KMS-11 (cell line): ENCODE measurements around the gene ARL15.

Experiments
- H2AFZ ChIP-seq: fragments of 200-600 bp; sonication (generic); 2 replicates; pipeline ENCODE4 v1.6.1; 2016; ENCODE audit warnings: antibody characterized with exemption, mixed run types, low read depth
- H3K27ac ChIP-seq: fragments of 200-600 bp; sonication (generic); 2 replicates; pipeline ENCODE4 v1.6.1; 2016; ENCODE audit warnings: mild to moderate bottlenecking, mixed run types
- H3K27me3 ChIP-seq: fragments of 200-600 bp; sonication (generic); 2 replicates; pipeline ENCODE4 v1.6.1; 2017; ENCODE audit warnings: mild to moderate bottlenecking, low read depth, mixed run types, moderate library complexity; ENCODE audit not compliant: insufficient read depth
- H3K36me3 ChIP-seq: fragments of 200-600 bp; sonication (generic); 2 replicates; pipeline ENCODE4 v1.6.1; 2017; ENCODE audit warnings: mild to moderate bottlenecking, mixed run types; ENCODE audit not compliant: insufficient read depth
- H3K4me1 ChIP-seq: fragments of 200-600 bp; sonication (generic); 2 replicates; pipeline ENCODE4 v1.6.1; 2016; ENCODE audit warnings: mild to moderate bottlenecking, low read depth, mixed run types; ENCODE audit not compliant: poor library complexity, severe bottlenecking
- H3K4me2 ChIP-seq: fragments of 200-600 bp; sonication (generic); 2 replicates; pipeline ENCODE4 v1.7.0; 2016; ENCODE audit warnings: mild to moderate bottlenecking, mixed run types
- H3K4me3 ChIP-seq: fragments of 200-600 bp; sonication (generic); IDR thresholded peaks from 2 replicates; pipeline ENCODE4 v1.6.1; 2017; ENCODE audit warnings: low read depth, low read length, mixed read lengths; ENCODE audit not compliant: insufficient read depth
- H3K79me2 ChIP-seq: fragments of 200-600 bp; sonication (generic); 2 replicates; pipeline ENCODE4 v1.6.1; 2016; ENCODE audit warnings: low read depth, mixed run types; ENCODE audit not compliant: insufficient read depth
- H3K9ac ChIP-seq: fragments of 200-600 bp; sonication (generic); 2 replicates; pipeline ENCODE4 v1.6.1; 2016; ENCODE audit warnings: mild to moderate bottlenecking, mixed run types
- H4K20me1 ChIP-seq: fragments of 200-600 bp; sonication (generic); 2 replicates; pipeline ENCODE4 v1.6.1; 2016; ENCODE audit warnings: mild to moderate bottlenecking, mixed run types; ENCODE audit not compliant: insufficient read depth
- TF ChIP-seq, protein P1 (sequence below): fragments of 200-600 bp; sonication (generic); conservative IDR thresholded peaks from 2 replicates; pipeline ENCODE4 v1.6.1; 2017; ENCODE audit warnings: low read depth, mild to moderate bottlenecking, antibody characterized with exemption, low read length, moderate library complexity, mixed read lengths

Gene ARL15

DNA sequence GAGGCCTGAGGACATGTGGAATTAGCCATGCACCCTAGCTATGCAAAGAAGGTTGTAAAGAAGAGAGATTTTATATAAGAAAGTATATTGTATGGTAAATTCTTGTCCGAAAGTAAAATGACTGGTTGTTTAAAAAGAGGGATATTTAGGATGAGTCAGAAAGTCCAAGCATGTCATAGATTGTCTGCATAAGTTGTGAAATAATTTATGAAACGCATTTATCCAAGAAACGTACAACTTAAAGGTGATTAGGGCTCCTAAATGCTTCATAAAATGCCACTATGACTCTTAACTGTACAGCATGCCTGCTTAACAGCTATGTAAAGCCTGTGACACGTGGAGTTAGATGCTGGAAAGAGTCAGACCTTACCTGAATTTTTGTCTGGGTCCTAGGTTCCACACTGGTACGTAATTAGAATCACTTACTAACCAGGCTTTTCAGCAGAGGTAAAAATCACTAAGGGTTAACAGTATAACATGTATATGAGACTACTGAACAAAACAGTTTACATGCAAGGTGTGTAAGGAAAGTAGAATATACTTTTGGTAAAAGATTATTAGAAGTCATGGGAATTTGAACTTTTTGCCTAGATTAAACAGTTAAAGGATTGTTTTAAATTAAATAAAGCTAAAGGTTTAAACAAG, 37.0 kb upstream of the ARL15 start:
- no peak overlapping the region for H2AFZ ChIP-seq
- no peaks in the 10 kb centered on the region for H3K79me2 ChIP-seq
- TF ChIP-seq, protein P1, sequence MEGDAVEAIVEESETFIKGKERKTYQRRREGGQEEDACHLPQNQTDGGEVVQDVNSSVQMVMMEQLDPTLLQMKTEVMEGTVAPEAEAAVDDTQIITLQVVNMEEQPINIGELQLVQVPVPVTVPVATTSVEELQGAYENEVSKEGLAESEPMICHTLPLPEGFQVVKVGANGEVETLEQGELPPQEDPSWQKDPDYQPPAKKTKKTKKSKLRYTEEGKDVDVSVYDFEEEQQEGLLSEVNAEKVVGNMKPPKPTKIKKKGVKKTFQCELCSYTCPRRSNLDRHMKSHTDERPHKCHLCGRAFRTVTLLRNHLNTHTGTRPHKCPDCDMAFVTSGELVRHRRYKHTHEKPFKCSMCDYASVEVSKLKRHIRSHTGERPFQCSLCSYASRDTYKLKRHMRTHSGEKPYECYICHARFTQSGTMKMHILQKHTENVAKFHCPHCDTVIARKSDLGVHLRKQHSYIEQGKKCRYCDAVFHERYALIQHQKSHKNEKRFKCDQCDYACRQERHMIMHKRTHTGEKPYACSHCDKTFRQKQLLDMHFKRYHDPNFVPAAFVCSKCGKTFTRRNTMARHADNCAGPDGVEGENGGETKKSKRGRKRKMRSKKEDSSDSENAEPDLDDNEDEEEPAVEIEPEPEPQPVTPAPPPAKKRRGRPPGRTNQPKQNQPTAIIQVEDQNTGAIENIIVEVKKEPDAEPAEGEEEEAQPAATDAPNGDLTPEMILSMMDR = no peak
- H3K27me3 ChIP-seq = no peaks in the 10 kb centered on the region
- H3K4me3 ChIP-seq = no peak overlapping the region
- H3K9ac ChIP-seq = no peak overlapping the region
- H4K20me1 ChIP-seq = no peaks in the 10 kb centered on the region
- no peaks in the 10 kb centered on the region for H3K4me1 ChIP-seq
- no peak overlapping the region for H3K27ac ChIP-seq
- H3K4me2 ChIP-seq = no peak overlapping the region
- H3K36me3 ChIP-seq = no peaks in the 10 kb centered on the region

- Histone ChIP-seq H3K4me2 (no peak overlapping the region), H3K36me3 (no peaks in the 10 kb centered on the region), H3K27me3 (no peaks in the 10 kb centered on the region), H3K4me1 (no peaks in the 10 kb centered on the region), H3K9ac (no peak overlapping the region), H2AFZ (no peak overlapping the region), H3K4me3 (no peak overlapping the region), H3K79me2 (no peaks in the 10 kb centered on the region), H4K20me1 (no peaks in the 10 kb centered on the region), H3K27ac (no peak overlapping the region)
- TF ChIP-seq, protein P1 = no peak
Observed at GRCh38 chr5:54344653-54345052, 34.3 kb upstream of the ARL15 start.

DNA sequence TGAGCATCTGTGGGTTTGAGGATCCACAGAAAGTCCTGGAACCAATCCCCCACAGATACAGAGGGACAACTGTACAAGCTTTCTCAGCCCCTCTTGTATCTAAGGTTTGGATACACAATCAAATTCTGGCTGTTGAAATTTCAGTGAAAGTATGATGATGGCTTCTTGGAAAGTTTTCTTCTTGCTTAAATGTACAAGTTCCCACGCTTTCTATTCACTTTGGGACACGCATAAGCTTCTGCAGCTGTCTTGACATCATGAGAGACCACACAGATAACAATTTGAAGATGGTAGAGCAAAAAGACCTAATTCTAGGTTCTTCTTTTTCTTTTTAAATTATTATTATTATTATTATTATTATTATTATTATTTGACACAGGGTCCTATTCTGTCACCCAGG, 31.6 kb upstream of the ARL15 start:
- Histone ChIP-seq H3K79me2 (no peaks in the 10 kb centered on the region), H3K4me3 (no peak overlapping the region), H3K27ac (no peak overlapping the region), H3K4me1 (no peaks in the 10 kb centered on the region), H3K27me3 (no peaks in the 10 kb centered on the region), H4K20me1 (no peaks in the 10 kb centered on the region), H3K9ac (no peak overlapping the region), H3K36me3 (no peaks in the 10 kb centered on the region), H3K4me2 (no peak overlapping the region), H2AFZ (no peak overlapping the region)
- TF ChIP-seq, protein P1 = no peak

- no peak overlapping the region for H3K9ac ChIP-seq
- TF ChIP-seq, protein P1 = no peak
Observed at GRCh38 chr5:54337523-54337922, 27.1 kb upstream of the ARL15 start.

More at GRCh38 chr5:54337523-54337922, 27.1 kb upstream of the ARL15 start:
- no peaks in the 10 kb centered on the region for H3K4me1 ChIP-seq
- H3K36me3 ChIP-seq = no peaks in the 10 kb centered on the region
- no peak overlapping the region for H3K4me2 ChIP-seq
- H3K4me3 ChIP-seq = no peak overlapping the region
- no peaks in the 10 kb centered on the region for H3K27me3 ChIP-seq
- no peaks in the 10 kb centered on the region for H3K79me2 ChIP-seq
- H2AFZ ChIP-seq = no peak overlapping the region
- no peaks in the 10 kb centered on the region for H4K20me1 ChIP-seq
- no peak overlapping the region for H3K27ac ChIP-seq
